ENCODE results near the gene CTAGE9. TPM values are rescaled to one million over a fixed set of nuclear protein-coding genes. Genes with fewer than 3 reads are reported as not detected.
A peak's percentile ranks its signal among the peaks of the same experiment; 100 is the strongest.

Gene CTAGE9
- total RNA-seq, 1 experiment from 2014 or later = 0.15 TPM

GRCh38 chr6:131756039-131756438, 45.2 kb upstream of the CTAGE9 start:
- ATAC-seq = no peak
- ChIA-PET CTCF (no interaction called here), POLR2A (no interaction called here)
- no peak for DNase-seq (ENCODE audit: low read depth, low spot score)
- TF ChIP-seq TCF7L2 (IDR thresholded peaks at IDR 0.05; ENCODE audit: low read depth, low read length) (no peak), CTCF (IDR thresholded peaks at IDR 0.05) (no peak), POLR2AphosphoS5 (IDR thresholded peaks at IDR 0.05; ENCODE audit: low read depth, low read length) (no peak), REST (IDR thresholded peaks at IDR 0.05; ENCODE audit: insufficient read depth in 1 of 2, low read depth in 2 of 2, low read length in 1 of 2) (no peak), SIN3A (IDR thresholded peaks at IDR 0.05; ENCODE audit: borderline replicate concordance, insufficient read depth, low read depth, low read length) (no peak)
- H3K27ac ChIP-seq (ENCODE audit: low read length) = no peak overlapping the region
- no peaks in the 10 kb centered on the region for H3K27me3 ChIP-seq (ENCODE audit: control insufficient read depth, insufficient read depth, low read length)
- in situ Hi-C loops (cut with HindIII; ENCODE audit: low pct_unique_long_range_greater_than_20kb, low sequenced_read_pairs) (no loop called here), intact Hi-C loops (cut with micrococcal nuclease; ENCODE audit: unreplicated experiment) (no loop called here)
- no TSS peak for BruUV-seq (replicated peaks)
- H3K4me3 ChIP-seq (ENCODE audit: low read depth in 2 of 2, low read length in 2 of 2) = no peak overlapping the region
- H3K4me1 ChIP-seq (ENCODE audit: control insufficient read depth, insufficient read depth, low read length) = no peaks in the 10 kb centered on the region; the same call in 1 of the 2 replicates
- no peaks in the 10 kb centered on the region for H3K9me3 ChIP-seq (ENCODE audit: control insufficient read depth, insufficient read depth, low read depth, low read length)
- H3K36me3 ChIP-seq (ENCODE audit: control insufficient read depth, insufficient read depth, low read length) = no peaks in the 10 kb centered on the region

GRCh38 chr6:131755597-131755996, 44.8 kb upstream of the CTAGE9 start:
- intact Hi-C loops (cut with micrococcal nuclease; ENCODE audit: unreplicated experiment) = no loop called here
- Histone ChIP-seq H3K36me3 (ENCODE audit: control insufficient read depth, insufficient read depth, low read length) (no peaks in the 10 kb centered on the region), H3K4me3 (ENCODE audit: low read depth in 2 of 2, low read length in 2 of 2) (no peak overlapping the region), H3K9me3 (ENCODE audit: control insufficient read depth, insufficient read depth, low read depth, low read length) (no peaks in the 10 kb centered on the region), H3K27ac (ENCODE audit: low read length) (no peak overlapping the region), H3K27me3 (ENCODE audit: control insufficient read depth, insufficient read depth, low read length) (no peaks in the 10 kb centered on the region), H3K4me1 (ENCODE audit: control insufficient read depth, insufficient read depth, low read length) (no peaks in the 10 kb centered on the region; the same call in 1 of the 2 replicates)
- DNase-seq (ENCODE audit: low read depth, low spot score) (peak; percentile 48), ATAC-seq (no peak)
- ChIA-PET CTCF (no interaction called here), POLR2A (no interaction called here)
- TF ChIP-seq REST (IDR thresholded peaks at IDR 0.05; ENCODE audit: insufficient read depth in 1 of 2, low read depth in 2 of 2, low read length in 1 of 2) (no peak), SIN3A (IDR thresholded peaks at IDR 0.05; ENCODE audit: borderline replicate concordance, insufficient read depth, low read depth, low read length) (no peak), POLR2AphosphoS5 (IDR thresholded peaks at IDR 0.05; ENCODE audit: low read depth, low read length) (no peak), TCF7L2 (IDR thresholded peaks at IDR 0.05; ENCODE audit: low read depth, low read length) (no peak), CTCF (IDR thresholded peaks at IDR 0.05) (no peak)
- in situ Hi-C loops (cut with HindIII; ENCODE audit: low pct_unique_long_range_greater_than_20kb, low sequenced_read_pairs) = no loop called here
- no TSS peak for BruUV-seq (replicated peaks)
